CD14-positive monocyte (primary cell): Measurements from ENCODE around the gene KRT7. TPM values are rescaled to one million over a fixed set of nuclear protein-coding genes. Genes with fewer than 3 reads are reported as not detected.
A peak's percentile ranks its signal among the peaks of the same experiment; 100 is the strongest.

Source experiments
- DNase-seq, 3 donors: peaks; one replicate each; pipeline ENCODE4 v3.0.0-alpha.2; 2011 to 2022
- H2AFZ ChIP-seq: 2 replicates; pipeline ENCODE4 v1.6.0; 2012; ENCODE audit warnings: mild to moderate bottlenecking, low read depth, low read length, inconsistent platforms; ENCODE audit not compliant: insufficient read depth, poor library complexity, severe bottlenecking
- H3K27ac ChIP-seq, 2 donors: 1 replicate in 1 of 2; 2 replicates in 1 of 2; pipeline ENCODE4 v1.5.1; 2012 to 2013; ENCODE audit warnings: low read length in 2 of 2, control low read depth in 1 of 2, inconsistent platforms in 1 of 2, low read depth in 1 of 2, mild to moderate bottlenecking in 1 of 2
- H3K27me3 ChIP-seq, 2 donors: one replicate each; pipeline versions ENCODE4 v1.6.0 to v1.6.1; 2011 to 2013; ENCODE audit warnings: low read length in 2 of 2; ENCODE audit not compliant: control insufficient read depth in 2 of 2, insufficient read depth in 2 of 2
- H3K36me3 ChIP-seq, 2 donors: replicated peaks in 1 of 2; 1 replicate in 1 of 2; 2 replicates in 1 of 2; pipeline versions ENCODE4 v1.5.1 to v1.6.1; 2012 to 2013; ENCODE audit warnings: low read length in 2 of 2, control low read depth in 1 of 2, inconsistent platforms in 1 of 2, mild to moderate bottlenecking in 1 of 2; ENCODE audit not compliant: insufficient read depth in 2 of 2, control insufficient read depth in 1 of 2
- H3K4me1 ChIP-seq, 2 donors: 1 replicate in 1 of 2; 2 replicates in 1 of 2; pipeline versions ENCODE4 v1.5.1 to v1.6.1; 2012 to 2013; ENCODE audit warnings: low read length in 2 of 2, control low read depth in 1 of 2, inconsistent platforms in 1 of 2, mild to moderate bottlenecking in 1 of 2, moderate library complexity in 1 of 2; ENCODE audit not compliant: insufficient read depth in 2 of 2, control insufficient read depth in 1 of 2
- H3K4me2 ChIP-seq: replicated peaks from 2 replicates; pipeline ENCODE3; 2012; ENCODE audit warnings: low read length, moderate library complexity, mild to moderate bottlenecking; ENCODE audit not compliant: poor library complexity, severe bottlenecking; ENCODE audit errors: extremely low read depth
- H3K4me3 ChIP-seq, 3 experiments: fragments of 200-600 bp in 1 of 3; sonication (generic) in 1 of 3; replicated peaks in 1 of 3; 1 replicate in 2 of 3; 2 replicates in 1 of 3; pipeline ENCODE4 v1.5.1; 2011 to 2013; ENCODE audit warnings: low read length in 3 of 3, mild to moderate bottlenecking in 3 of 3, control low read depth in 2 of 3, low read depth in 2 of 3, inconsistent platforms in 1 of 3, moderate library complexity in 1 of 3
- H3K79me2 ChIP-seq: 2 replicates; pipeline ENCODE4 v1.6.0; 2012; ENCODE audit warnings: mild to moderate bottlenecking, control low read depth, inconsistent platforms, low read length, moderate library complexity; ENCODE audit not compliant: insufficient read depth
- H3K9ac ChIP-seq: 2 replicates; pipeline ENCODE4 v1.6.0; 2017; ENCODE audit warnings: low read length, mild to moderate bottlenecking; ENCODE audit not compliant: insufficient read depth, poor library complexity, severe bottlenecking
- H3K9me3 ChIP-seq, 2 donors: replicated peaks in 1 of 2; 1 replicate in 1 of 2; 2 replicates in 1 of 2; pipeline versions ENCODE4 v1.5.1 to v1.6.1; 2012 to 2013; ENCODE audit warnings: low read length in 2 of 2, control low read depth in 1 of 2; ENCODE audit not compliant: control insufficient read depth in 1 of 2, insufficient read depth in 1 of 2
- H4K20me1 ChIP-seq: 2 replicates; pipeline ENCODE4 v1.6.0; 2012; ENCODE audit warnings: mild to moderate bottlenecking, low read length, control low read depth, moderate library complexity; ENCODE audit not compliant: insufficient read depth
- H3K27ac Mint-ChIP-seq, 7 donors: one replicate each; pipeline ENCODE4 v1.8.0; 2020; ENCODE audit warnings: mild to moderate bottlenecking in 7 of 7, mixed read lengths in 7 of 7, moderate library complexity in 6 of 7, inconsistent platforms in 2 of 7
- H3K27me3 Mint-ChIP-seq, 3 donors: one replicate each; pipeline ENCODE4 v1.8.0; 2021 to 2022; ENCODE audit warnings: low read depth in 3 of 3, mild to moderate bottlenecking in 3 of 3, mixed read lengths in 3 of 3, moderate library complexity in 3 of 3, inconsistent platforms in 1 of 3
- H3K36me3 Mint-ChIP-seq, 2 donors: one replicate each; pipeline ENCODE4 v1.8.0; 2020; ENCODE audit warnings: mixed read lengths in 2 of 2, inconsistent platforms in 1 of 2, mild to moderate bottlenecking in 1 of 2
- H3K4me1 Mint-ChIP-seq: one replicate; pipeline ENCODE4 v1.8.0; 2020; ENCODE audit warnings: mild to moderate bottlenecking, mixed read lengths
- H3K4me3 Mint-ChIP-seq, 2 donors: one replicate each; pipeline ENCODE4 v1.8.0; 2020; ENCODE audit warnings: mild to moderate bottlenecking in 2 of 2, mixed read lengths in 2 of 2, moderate library complexity in 1 of 2
- H3K9me3 Mint-ChIP-seq, 7 donors: one replicate each; pipeline ENCODE4 v1.8.0; 2020 to 2022; ENCODE audit warnings: mixed read lengths in 7 of 7, mild to moderate bottlenecking in 6 of 7, moderate library complexity in 6 of 7, inconsistent platforms in 2 of 7
- WGBS: methylation state at CpG from one replicate; pipeline ENCODE4 v1.1.5; 2013; ENCODE audit warnings: missing lambda C conversion rate; ENCODE audit not compliant: insufficient coverage; 5-methylcytosine and 5-hydroxymethylcytosine counted together
- intact Hi-C, 2 donors: fragments of 100-400 bp; cut with micrococcal nuclease; formaldehyde crosslinking; loops; one replicate each; pipeline versions ENCODE4 v1.15.0 to v1.15.1; 2023
- polyA plus RNA-seq, 3 donors: library from polyadenylated mRNA; depleted of rRNA in 1 of 3; unstranded in 2 of 3; stranded (reverse) in 1 of 3; fragments of 300-500 nt in 2 of 3; fragments of >200 nt in 1 of 3; fragmentation: Illumina TruSeq in 2 of 3; gene quantifications; 1 replicate in 2 of 3; 2 replicates in 1 of 3; pipeline ENCODE4 v1.2.3, GENCODE V29; 2012 to 2021
- TF ChIP-seq, protein P1 (sequence below): fragments of 200-600 bp; IDR thresholded peaks from one replicate; pipeline ENCODE4 v1.8.0; 2022; ENCODE audit warnings: antibody characterized with exemption, mild to moderate bottlenecking

KRT7 gene
- polyA plus RNA-seq, 3 donors: 1.3 to 2.7 TPM; not detected in 1

DNA sequence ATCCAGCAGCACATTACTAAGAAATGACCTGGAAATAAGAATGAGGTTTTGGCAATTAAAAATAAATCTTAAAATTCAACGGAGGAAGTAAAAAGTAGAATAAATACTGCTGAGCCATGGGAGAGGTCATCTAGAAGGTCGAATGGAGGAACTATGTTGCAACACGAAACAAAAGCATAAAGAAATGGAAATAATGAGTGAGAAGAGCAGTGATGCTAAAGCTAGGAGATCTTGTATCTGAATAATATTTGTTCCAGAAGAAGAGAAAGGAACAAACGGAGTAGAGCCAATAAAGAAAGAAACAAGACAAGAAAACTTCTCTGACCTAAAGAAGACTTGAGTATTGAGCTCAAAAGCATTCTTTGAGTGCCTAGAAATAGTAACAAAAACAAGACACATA lies 6.6 kb upstream of the KRT7 start:
- no peaks in the 10 kb centered on the region for H3K79me2 ChIP-seq
- Mint-ChIP-seq H3K36me3 (peaks cover 2 to 5% of the 10 kb centered on the region in 2 donors), H3K27me3 (peaks cover 25 to 29% (median 28%) of the 10 kb centered on the region in 3 donors), H3K4me3 (peak overlapping the region in 1 of 2 donors; percentile 32), H3K9me3 (peaks cover 0 to 8% (median 4%) of the 10 kb centered on the region in 7 donors), H3K27ac (peak overlapping the region; percentile 13 to 88 (median 74)), H3K4me1 (peaks cover 65% of the 10 kb centered on the region)
- intact Hi-C loops: no loop called here
- no peaks in the 10 kb centered on the region for H3K36me3 ChIP-seq
- H3K9ac ChIP-seq: no peak overlapping the region
- H4K20me1 ChIP-seq: no peaks in the 10 kb centered on the region
- WGBS: no CpG with 5 or more reads among the region's 4 CpGs
- peaks cover 36 to 61% of the 10 kb centered on the region in 2 donors for H3K4me1 ChIP-seq
- DNase-seq: peak in 1 of 3 donors; percentile 45
- TF ChIP-seq, protein P1, sequence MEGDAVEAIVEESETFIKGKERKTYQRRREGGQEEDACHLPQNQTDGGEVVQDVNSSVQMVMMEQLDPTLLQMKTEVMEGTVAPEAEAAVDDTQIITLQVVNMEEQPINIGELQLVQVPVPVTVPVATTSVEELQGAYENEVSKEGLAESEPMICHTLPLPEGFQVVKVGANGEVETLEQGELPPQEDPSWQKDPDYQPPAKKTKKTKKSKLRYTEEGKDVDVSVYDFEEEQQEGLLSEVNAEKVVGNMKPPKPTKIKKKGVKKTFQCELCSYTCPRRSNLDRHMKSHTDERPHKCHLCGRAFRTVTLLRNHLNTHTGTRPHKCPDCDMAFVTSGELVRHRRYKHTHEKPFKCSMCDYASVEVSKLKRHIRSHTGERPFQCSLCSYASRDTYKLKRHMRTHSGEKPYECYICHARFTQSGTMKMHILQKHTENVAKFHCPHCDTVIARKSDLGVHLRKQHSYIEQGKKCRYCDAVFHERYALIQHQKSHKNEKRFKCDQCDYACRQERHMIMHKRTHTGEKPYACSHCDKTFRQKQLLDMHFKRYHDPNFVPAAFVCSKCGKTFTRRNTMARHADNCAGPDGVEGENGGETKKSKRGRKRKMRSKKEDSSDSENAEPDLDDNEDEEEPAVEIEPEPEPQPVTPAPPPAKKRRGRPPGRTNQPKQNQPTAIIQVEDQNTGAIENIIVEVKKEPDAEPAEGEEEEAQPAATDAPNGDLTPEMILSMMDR: no peak
- H2AFZ ChIP-seq: no peak overlapping the region
- H3K27ac ChIP-seq: peak overlapping the region; percentile 40 to 43
- H3K4me3 ChIP-seq: peak overlapping the region in 1 of 3 experiments; percentile 13
- no peaks in the 10 kb centered on the region for H3K9me3 ChIP-seq
- H3K4me2 ChIP-seq: peak overlapping the region; percentile 30
- H3K27me3 ChIP-seq: peaks cover 0 to 11% of the 10 kb centered on the region in 2 donors

DNA sequence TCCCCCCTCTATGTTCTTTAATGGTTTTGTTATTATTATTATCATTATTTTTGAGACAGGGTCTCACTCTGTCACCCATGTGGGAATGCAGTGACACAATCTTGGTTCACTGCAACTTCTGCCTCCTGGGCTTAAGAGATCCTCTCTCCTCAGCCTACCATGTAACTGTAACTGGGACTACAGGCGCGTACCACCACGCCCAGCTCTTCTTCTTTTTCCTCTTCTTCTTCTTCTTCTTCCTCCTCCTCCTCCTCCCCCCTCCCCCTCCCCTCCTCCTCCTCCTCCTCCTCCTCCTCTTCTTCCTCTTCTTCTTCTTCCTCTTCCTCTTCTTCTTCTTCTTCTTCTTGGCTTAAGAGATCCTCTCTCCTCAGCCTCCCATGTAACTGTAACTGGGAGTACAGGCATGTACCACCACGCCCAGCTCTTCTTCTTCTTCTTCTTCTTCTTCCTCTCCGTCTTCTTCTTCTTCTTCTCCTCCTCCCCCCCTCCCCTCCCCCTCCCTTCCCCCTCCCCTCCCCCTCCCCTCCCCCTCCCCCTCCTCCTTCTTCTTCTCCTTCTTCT lies 5.4 kb upstream of the KRT7 start:
- no CpG with 5 or more reads among the region's 5 CpGs for WGBS
- Histone ChIP-seq H3K27me3 (peaks cover 5 to 24% of the 10 kb centered on the region in 2 donors), H3K4me3 (no peak overlapping the region), H3K27ac (peak overlapping the region in 1 of 2 donors; percentile 43), H4K20me1 (no peaks in the 10 kb centered on the region), H3K9ac (no peak overlapping the region), H3K79me2 (no peaks in the 10 kb centered on the region), H3K36me3 (no peaks in the 10 kb centered on the region), H3K4me1 (peaks cover 29 to 54% of the 10 kb centered on the region in 2 donors), H3K4me2 (no peak overlapping the region), H3K9me3 (no peaks in the 10 kb centered on the region), H2AFZ (no peak overlapping the region)
- intact Hi-C loops: no loop called here
- Mint-ChIP-seq H3K27ac (peak overlapping the region in 6 of 7 donors; percentile 55 to 88 (median 78)), H3K27me3 (peaks cover 31 to 37% (median 36%) of the 10 kb centered on the region in 3 donors), H3K4me1 (peaks cover 68% of the 10 kb centered on the region), H3K4me3 (peak overlapping the region in 1 of 2 donors; percentile 72), H3K36me3 (peaks cover 10 to 12% of the 10 kb centered on the region in 2 donors), H3K9me3 (peaks cover 0 to 13% (median 8%) of the 10 kb centered on the region in 7 donors)
- TF ChIP-seq, protein P1: no peak
- peak in 2 of 3 donors; percentile 56 to 66 for DNase-seq
